ENCODE results near the gene CACNB2.

CACNB2 gene

DNA sequence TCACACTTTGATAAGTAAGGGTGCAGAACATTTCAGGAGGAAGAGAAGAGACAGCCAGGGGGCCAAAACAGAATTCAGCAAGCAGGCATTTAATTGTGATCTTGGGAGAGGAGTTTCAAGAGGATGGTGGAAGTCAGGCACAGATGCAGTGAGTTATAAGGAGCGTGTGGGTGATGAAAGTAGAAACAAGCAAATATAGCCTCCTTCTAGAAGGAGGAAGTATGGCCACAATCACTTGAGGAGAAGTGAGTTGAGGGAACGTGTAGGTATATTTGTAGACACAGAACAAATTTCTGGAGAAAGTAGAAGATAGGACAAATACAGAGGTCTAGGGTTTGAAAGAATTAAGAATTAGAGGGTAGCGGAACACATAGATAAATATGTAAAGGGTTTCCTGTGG lies 165.8 kb downstream of the CACNB2 start:
- DNase-seq: no peak
- H3K36me3 ChIP-seq: no peaks in the 10 kb centered on the region
- peaks cover 0 to 17% (median 7%) of the 10 kb centered on the region in 4 donors for H3K4me1 ChIP-seq
- no peaks in the 10 kb centered on the region for H3K9me3 ChIP-seq
- intact Hi-C loops (cut with DNase I; ENCODE audit: low total_unique reads): no loop called here
- no peak overlapping the region for H3K27ac ChIP-seq
- TF ChIP-seq CTCF (IDR thresholded peaks at IDR 0.05): no peak
- no peaks in the 10 kb centered on the region for H3K27me3 ChIP-seq
- H3K4me3 ChIP-seq: no peak overlapping the region

DNA sequence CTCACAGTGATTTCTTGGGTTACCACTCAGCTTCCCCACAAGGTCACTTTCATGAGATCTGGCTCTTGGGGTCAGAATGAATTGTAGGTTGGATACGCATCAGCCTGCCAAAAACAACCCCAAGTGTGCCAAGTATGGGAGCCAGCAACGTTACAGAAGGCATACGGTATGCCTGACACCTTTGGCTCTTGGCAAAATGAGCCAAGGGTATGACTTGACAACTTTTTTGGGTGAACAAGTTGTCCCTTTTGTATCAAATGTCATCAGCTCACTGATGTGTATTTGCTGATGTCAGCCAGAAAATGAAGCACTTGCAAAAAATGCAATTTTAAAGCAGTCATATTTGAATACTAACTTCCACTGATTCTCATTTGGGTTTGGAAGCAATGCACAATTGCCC lies 168.4 kb downstream of the CACNB2 start:
- Histone ChIP-seq H3K27ac (peak overlapping the region; percentile 26 to 58), H3K9me3 (no peaks in the 10 kb centered on the region), H3K27me3 (no peaks in the 10 kb centered on the region), H3K4me1 (peaks cover 0 to 24% (median 12%) of the 10 kb centered on the region in 4 donors), H3K4me3 (no peak overlapping the region), H3K36me3 (no peaks in the 10 kb centered on the region)
- TF ChIP-seq CTCF (IDR thresholded peaks at IDR 0.05): no peak
- intact Hi-C loops (cut with DNase I; ENCODE audit: low total_unique reads): no loop called here
- DNase-seq: peak in 1 of 2 donors; percentile 81

DNA sequence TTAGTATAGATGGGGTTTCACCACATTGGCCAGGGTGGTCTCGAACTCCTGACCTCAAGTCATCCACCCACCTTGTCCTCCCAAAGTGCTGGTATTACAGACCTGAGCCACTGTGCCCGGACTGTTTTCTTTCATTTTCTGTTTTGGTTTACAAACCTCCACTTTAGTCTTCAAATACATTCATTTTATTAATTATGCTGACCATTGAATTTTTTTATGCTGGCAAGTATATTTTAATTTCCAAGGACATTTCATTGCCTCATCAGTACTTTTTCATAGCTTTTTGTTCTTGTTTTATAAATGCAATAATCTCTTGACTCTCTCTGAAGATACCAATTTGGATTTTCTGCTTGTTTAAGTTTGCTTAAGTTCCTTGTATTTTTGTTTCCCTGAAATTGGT lies 170.5 kb downstream of the CACNB2 start:
- peak overlapping the region in 1 of 2 donors; percentile 74 for H3K27ac ChIP-seq
- intact Hi-C loops (cut with DNase I; ENCODE audit: low total_unique reads): no loop called here
- H3K36me3 ChIP-seq: no peaks in the 10 kb centered on the region

DNA sequence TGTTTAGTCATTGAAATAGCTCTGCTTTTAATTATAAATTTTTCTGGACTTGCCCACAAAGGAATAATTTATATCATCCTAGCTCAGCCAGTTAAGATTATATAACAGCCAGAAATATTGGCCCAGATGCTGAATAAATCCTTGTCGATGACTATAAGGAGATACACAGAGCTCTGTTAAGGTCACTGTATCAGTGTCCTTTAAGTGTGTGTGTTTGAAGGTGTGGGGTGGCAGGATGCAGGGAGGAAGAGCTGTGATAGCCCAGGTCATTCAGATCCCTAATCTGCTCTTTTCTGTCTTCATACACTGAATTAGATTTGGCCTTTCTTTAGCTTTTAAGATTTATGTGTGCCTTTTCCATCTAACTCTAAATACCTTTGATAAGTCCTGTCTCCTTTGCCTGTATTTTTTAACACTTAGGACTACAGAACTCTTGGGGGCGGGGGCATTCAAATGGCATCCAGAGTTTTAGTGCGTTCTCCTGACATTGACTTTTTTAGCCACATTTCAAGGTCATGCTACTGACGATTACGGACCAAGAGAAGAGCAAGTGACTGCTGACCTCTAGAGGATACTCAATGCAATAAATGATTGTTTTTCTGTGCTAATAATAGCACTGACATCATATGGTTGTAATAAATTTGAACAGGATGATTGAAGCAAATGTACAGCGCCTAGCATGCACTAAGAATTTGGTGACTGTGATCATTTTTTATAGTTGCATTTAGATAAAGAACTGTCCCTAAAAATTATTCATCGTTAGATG lies 172.3 kb downstream of the CACNB2 start:
- peak in 1 of 2 experiments; percentile 21 for TF ChIP-seq CTCF (IDR thresholded peaks at IDR 0.05)
- no peaks in the 10 kb centered on the region for H3K27me3 ChIP-seq
- H3K4me1 ChIP-seq: peaks cover 0 to 43% (median 14%) of the 10 kb centered on the region in 4 donors
- H3K4me3 ChIP-seq: peak overlapping the region; percentile 40
- H3K9me3 ChIP-seq: no peaks in the 10 kb centered on the region
- peak overlapping the region; percentile 62 to 74 for H3K27ac ChIP-seq
- no peak for DNase-seq
- intact Hi-C loops (cut with DNase I; ENCODE audit: low total_unique reads): no loop called here
- no peaks in the 10 kb centered on the region for H3K36me3 ChIP-seq

More for the DNA sequence above, 170.5 kb downstream of the CACNB2 start:
- Histone ChIP-seq H3K4me3 (no peak overlapping the region), H3K4me1 (peaks cover 0 to 34% (median 12%) of the 10 kb centered on the region in 4 donors), H3K27me3 (no peaks in the 10 kb centered on the region), H3K9me3 (no peaks in the 10 kb centered on the region)
- no peak for TF ChIP-seq CTCF (IDR thresholded peaks at IDR 0.05)
- no peak for DNase-seq

DNA sequence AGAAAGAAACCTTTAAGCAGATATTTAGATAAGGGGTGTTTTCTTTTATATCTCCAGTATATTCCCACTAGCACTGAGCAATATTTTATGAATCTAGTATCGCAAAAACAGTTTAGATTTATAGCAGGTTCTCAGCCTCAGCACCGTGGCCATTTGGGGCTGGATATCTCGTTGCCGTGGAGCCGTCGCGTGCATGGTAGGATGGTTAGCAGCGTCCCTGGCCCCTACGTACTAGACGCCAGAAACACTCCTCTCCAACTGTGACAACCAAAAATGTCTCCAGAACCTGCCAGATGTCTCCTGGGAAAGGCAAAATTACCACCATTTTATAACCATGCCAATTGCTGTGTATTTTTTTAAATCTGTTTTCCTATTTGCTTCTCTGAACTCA lies 172.9 kb downstream of the CACNB2 start:
- DNase-seq: no peak
- H3K27ac ChIP-seq: peak overlapping the region; percentile 62 to 74
- intact Hi-C loops (cut with DNase I; ENCODE audit: low total_unique reads): no loop called here
- peaks cover 0 to 41% (median 13%) of the 10 kb centered on the region in 4 donors for H3K4me1 ChIP-seq
- H3K27me3 ChIP-seq: no peaks in the 10 kb centered on the region
- no peak for TF ChIP-seq CTCF (IDR thresholded peaks at IDR 0.05)
- no peaks in the 10 kb centered on the region for H3K9me3 ChIP-seq
- no peaks in the 10 kb centered on the region for H3K36me3 ChIP-seq
- H3K4me3 ChIP-seq: peak overlapping the region; percentile 40
